OCI-M2 (cell line): ENCODE data around the gene CUL2.
"Not testable (repeated sequence)": the region's sequence is repeated elsewhere in the genome, so short reads cannot be mapped to it uniquely, and the experiment has no call there.

Experiments
- DNase-seq: peaks from one replicate; lab custom pipeline; 2025; ENCODE audit not compliant: unreplicated experiment; lab: John Stamatoyannopoulos, UW

Gene CUL2

DNA sequence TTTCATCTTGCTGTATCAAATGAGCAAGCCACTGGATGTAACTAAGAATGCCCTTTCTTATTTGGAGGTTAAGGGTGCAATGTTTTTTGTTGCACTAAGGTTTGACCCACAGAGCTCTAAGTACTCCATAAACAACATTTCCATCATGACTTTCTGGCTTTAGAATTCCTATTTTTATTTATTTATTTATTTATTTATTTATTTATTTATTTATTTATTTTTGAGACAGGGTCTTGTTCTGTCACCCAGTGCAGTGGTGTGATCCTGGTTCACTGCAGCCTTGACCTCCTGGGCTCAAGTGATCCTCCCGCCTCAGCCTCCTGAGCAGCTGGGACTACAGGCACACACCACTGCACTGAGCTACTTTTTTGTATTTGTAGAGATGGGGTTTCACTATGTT is 9.9 kb downstream of the CUL2 start:
- DNase-seq = not testable (repeated sequence)

DNA sequence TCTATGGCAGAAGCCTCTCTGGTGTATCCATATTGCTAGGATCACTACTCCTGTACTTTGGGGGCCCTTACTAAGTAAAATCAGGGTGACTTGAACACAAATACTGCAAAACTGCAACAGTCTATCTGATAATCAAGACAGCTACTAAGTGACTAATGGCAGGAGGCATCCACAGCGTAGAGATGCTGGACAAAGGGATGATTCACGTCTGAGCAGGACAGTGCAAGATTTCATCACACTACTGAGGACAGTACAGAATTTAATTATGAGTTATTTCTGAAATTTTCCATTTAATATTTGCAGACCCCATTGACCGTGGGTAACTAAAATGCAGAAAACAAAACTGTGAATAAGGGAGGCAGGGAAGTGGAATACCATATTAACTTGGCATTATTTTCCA is 10.4 kb downstream of the CUL2 start:
- DNase-seq = no peak

DNA sequence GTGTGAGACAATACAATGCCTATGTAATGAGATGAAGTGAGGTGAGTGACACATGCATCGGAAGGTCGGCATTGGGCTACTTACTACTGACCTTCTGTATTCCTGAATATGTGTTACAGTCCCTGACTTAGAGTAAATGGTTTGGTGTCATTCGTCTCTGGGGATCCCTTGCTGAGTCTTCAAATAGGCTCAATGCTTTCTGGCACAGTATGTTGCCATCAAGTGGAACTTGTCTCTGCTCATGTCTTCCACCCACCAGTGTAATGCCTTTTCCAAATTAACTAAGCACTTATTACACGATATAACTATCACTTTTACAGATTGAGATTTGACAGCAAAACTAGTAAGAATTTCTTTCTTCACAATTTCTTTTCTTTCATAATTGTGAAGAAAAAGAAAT is 10.9 kb downstream of the CUL2 start:
- no peak for DNase-seq

DNA sequence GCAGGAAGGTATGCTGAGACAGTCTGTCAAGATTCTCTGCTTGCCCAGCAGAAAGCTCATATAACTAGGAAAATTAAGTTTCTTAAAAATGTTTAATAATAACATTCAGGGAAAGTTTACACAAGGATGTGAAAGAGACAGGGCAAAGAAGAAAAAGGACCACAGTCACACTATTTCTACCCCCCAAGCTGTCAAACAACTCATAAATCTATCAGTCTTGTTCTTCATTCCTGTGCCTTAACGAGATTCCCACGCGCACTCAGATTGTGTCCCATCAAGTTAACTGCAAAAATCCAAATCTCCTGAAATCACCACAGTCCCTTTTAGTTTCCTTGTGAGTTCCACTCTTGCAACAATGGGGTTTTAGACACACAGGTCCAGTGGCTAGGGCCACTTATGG is 14.9 kb downstream of the CUL2 start:
- DNase-seq = no peak

DNA sequence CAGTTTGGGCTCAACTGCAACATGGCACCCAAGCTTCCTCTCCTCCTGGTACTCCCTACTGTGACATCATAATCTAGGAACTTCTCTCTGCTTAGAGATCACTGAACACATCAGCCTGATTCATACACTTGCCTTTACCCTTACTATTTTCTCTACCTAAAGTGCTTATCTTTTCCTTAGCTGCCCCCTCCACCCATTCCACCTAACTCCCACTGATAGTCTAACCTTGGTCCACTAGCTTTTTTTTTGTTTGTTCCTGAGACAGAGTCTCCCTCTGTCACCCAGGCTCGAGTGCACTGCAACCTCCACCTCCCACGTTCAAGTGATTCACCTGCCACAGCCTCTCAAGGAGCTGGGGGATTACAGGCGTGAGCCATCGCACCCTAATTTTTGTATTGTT is 15.9 kb downstream of the CUL2 start:
- no peak for DNase-seq

DNA sequence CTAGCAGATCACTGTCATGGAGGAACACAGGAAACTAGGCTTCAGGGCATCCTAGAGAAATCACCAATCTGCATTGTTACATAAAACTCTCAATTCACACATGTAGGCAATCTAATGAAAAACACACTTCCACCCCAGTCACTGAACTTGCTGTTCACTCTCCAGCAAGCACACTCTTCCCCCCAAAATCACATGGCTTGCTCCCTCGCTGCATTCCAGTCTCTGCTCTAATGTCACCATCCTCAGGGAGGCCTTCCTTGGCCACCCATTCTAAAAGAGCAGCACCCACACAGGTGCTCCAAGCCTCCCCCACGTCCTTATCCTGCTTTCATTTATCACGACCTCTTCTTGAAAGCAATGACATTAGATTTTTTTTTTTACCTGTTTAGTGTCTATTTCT is 19.6 kb downstream of the CUL2 start:
- no peak for DNase-seq

DNA sequence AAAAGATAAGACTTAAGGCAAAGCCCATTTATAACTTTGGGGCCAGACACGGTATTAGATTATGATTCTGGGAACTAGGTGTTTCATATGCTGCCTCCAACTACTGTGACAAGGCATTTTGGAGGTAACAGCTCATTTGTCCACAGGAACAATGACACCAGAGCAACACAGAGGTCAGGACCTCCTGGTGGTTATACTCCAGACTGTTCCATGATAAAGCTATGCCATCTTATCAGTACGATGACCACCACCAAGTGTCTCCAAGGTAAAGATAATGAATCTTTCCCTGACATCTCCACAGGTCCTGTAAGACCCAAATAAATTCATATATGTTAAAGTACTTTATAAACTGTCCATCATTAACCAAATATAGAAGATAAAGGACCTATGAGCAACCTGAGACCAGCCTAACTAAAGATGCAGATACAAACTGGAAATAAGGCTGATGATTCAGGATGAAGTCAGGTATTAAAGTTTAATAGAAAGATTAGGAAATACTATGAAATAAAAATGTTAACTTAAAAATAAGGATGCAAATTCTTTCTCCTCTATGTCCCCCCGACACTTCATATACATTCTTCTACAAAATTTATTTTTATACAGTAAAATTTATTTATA is 26.2 kb downstream of the CUL2 start:
- DNase-seq = no peak

DNA sequence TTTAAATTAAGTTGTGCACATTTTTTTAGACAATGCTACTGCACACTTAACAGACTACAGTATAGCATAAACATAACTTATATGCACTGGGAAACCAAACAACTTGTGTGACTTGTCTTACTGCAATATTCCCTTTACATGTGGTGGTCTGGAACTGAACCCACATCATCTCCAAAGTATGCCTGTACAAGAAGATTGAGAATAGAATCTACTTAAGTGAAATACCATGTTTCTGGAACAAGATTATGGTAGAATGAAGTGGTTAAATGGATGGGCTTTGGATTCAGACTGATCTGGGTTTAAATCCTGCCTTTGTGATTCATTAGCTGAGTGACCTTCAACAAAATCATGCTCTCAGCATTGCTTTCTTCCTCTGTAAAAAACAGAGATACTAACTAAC is 30.7 kb downstream of the CUL2 start:
- DNase-seq = no peak

DNA sequence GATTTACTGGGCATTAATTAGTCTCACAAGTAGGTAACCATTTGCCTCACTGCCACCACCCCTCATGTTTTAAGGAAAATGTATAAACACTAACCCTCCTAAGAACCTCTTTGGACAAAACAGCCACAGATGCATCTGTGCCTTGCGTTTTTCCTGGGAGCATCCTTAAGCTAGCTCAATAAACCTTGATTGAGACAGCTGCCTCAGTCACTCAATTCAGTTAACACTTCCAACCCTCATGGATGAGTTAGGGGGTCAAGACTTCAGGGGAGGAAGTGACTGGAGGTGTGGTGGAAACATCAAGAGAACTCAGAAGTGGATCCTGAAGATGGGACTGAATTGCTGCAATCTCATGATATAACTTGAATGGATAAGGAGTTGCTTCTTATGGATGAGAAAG is 31.5 kb downstream of the CUL2 start:
- DNase-seq = no peak

DNA sequence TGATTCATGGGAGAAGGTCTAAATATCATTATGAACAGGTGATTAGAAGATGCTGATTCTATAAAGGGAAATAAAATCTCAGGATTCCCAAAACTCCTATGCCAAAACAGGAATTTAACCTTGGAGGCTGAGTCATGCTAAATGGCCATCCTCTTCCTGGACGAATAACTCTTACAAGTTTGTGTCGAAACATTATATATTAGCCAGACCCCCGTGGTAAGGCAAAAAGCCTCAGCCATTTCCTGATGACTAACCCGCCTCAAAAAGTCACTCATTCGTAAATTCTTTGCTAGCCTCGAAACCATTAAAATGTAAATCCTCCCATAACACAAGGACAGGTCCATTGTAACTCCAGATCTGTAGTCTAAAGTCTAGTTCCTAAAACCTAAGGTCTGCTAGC is 32.0 kb downstream of the CUL2 start:
- no peak for DNase-seq

DNA sequence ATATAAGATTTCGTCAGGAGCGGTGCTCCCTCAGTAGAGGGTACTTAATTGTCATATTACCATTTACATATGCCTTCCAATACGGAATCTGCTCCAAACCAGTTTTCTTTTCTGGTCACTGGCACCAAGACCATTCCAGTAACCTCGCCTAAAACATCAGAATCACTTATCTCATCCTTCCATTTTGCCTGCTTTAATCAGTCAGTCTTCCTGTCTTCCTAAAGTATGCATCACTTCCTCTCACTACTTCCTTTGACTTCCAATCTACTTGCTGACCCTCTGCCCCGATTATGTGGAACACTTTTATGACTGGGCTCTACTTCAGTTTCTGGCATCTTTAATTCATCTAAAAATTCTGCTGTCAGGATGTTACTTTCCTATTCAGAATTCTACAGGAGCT is 33.5 kb downstream of the CUL2 start:
- DNase-seq = no peak

DNA sequence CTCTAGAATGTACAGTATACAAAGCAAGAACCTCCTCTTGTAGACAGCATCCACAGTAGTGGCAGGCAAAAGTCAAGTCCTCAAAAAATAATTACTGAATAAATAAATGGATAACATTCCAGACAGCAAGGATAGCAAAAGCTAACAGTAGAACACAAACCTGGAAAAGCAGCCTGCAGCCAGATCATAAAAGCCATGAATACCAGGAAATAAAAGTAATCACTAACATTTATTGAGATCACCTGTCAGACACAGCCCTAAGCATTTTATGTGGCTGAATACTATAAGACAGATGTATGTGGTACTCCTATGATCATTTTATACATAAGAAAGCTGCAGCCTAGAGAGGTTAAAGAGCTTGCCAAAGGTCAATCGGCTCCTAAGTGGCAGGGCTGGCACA is 34.0 kb downstream of the CUL2 start:
- DNase-seq = no peak

DNA sequence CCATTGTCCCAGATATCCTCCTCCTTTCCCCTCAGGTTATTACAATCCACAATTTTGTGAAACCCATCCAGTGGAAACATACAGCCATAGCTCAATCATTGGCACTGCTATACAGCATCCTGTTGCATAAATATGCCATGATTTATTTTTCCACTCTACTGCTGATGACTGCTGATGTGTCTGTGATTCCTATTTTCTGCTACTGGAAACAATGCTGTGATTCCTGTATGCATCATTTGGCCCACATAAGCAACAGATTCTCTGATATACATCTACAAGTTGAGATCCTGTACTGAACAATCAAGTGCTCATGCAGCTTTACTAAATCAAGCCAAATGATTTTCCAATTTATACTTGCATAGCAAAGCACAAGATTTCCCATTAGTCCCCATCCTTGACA is 39.6 kb downstream of the CUL2 start:
- no peak for DNase-seq

DNA sequence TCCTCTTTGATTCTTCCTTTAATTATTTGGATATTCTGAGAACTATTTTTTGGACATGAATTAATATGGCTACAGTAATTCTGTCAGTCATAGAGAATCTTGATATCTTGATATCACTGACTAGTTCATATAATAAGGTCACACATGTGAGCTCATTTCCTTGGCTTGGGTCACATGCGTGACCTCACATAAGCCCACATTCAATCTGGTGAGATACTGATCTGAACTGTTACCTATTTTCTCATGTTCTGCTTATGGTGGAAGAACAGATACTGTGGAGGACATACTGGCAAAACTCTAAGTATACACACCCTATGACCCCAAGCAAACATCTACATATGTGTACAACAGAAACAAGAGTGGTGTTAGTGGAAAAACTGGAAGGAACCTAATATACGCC is 44.1 kb downstream of the CUL2 start:
- no peak for DNase-seq

DNA sequence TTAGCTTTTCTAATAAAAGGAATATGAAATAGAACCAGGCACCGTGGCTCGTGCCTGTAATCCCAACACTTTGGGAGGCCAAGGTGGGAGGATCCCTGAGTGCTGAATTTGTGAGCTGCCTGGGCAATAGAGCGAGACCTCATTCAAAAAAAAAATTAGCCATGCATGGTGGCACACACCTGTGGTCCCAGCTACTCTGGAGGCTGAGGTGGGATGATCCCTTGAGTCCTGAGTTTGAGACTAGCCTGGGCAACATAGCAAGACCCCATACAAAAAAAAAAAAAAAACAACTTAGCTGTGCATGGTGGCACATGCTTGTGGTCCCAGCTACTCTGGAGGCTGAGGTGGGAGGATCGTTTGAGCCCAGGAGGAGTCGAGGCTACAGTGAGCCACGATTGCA is 44.9 kb downstream of the CUL2 start:
- DNase-seq = not testable (repeated sequence)

DNA sequence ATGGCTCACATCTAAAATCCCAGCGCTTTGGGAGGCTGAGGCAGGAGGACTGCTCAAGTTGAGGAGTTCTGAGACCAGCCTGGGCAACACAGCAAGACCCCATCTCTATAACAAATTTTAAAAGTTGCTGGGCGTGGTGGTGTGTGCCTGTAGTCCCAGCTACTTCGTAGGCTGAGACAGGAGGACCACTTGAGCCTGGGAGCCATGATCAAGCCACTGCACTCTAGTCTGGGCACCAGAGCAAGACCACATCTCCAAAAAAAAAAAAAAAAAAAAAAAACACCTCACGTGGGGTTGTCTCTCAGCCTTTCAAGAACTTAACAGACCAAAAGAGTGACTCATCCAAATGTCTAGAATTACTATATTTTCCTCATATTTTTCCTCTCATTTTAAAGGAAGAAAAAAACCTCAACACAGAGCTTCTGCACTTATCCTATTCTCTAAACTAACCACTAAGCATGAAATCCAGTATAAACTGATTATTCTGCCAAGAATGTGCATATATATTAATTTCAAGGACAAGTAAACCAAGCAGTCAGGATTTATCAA is 46.3 kb downstream of the CUL2 start:
- no peak for DNase-seq

DNA sequence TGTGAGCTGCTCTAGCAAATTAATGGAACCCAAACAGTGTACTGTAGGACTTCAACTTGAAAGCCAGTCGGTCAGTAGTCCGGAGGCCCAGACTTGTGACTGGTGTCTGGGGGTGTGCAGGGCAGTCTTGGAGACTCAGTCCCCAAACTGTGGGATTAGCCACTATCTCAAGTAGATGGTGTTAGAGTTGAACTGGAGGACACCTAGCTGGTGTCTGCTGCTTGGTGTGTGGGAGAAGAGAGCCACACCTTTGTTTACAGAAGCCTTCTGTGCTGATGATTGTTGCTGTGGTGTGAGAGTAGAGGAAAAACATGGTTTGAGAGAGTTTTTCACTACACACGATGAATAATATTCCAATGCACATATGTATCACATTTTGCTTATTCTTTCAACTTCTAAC is 47.4 kb downstream of the CUL2 start:
- DNase-seq = no peak

DNA sequence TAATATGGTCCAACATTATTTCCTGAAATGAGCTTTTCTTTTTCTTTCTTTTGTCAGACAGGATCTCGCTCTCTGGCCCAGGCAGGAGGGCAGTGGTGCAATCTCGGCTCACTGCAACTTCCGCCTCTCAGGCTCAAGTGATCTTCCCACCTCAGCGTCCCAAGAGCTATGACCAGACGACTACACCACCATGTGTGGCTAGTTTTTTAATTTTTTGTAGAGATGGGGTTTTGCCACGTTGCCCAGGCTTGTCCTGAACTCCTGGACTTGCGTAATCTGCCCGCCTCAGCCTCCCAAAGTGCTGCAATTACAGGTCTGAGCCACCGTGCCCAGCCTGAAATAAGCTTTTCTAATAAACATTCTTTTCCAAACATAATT is 48.6 kb downstream of the CUL2 start:
- no peak for DNase-seq

DNA sequence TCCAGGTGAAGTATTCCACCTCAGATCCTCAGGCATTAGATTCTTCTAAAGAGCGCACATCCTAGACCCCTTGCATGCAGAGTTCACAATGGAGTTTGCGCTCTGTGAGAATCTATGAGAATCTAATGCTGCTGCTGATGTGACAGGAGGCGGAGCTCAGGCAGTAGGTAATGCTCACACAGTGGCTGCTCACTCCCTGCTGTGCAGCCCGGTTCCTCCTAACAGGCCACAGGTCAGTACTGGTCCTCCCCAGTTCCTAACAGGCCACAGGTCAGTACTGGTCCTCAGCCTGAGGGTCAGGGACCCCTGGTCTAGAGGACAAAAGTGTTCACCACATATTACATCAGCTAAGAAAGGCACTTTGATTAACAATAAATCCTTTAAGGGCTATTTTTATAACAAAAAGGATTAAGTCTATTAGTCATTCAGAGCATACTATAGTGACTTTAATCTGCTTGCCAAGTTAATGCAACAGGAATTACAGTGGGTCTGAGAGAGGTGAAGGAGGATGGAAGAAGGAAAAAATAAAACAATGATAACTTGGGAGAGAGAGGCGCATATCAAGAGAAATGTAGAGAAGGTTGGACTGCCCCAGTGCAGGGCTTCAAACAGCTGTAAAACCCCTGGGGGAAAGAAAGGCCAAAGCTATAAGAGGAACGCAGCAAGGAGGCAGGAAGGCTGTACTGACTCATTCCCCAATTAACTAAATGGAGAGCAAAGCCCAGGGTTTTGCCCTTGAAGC is 49.2 kb downstream of the CUL2 start:
- DNase-seq = no peak

DNA sequence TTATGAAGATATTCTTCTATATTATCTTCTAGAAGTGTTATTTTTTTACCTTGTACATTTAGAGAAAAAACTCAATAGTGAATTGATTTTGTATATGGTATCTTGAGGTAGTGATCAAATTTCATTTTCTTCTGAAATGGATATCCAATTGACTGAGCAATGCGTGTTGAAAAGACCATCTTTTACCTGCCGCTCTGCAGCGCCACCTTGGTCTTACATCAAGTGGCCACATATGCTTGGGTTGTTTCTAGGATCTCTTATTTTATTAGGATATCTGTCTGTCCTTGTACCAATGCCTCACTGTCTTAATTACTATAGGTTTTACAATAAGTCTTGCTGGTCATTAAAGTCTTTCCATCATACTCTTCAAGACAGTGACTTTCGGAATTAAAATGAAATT is 53.0 kb downstream of the CUL2 start:
- DNase-seq = no peak

DNA sequence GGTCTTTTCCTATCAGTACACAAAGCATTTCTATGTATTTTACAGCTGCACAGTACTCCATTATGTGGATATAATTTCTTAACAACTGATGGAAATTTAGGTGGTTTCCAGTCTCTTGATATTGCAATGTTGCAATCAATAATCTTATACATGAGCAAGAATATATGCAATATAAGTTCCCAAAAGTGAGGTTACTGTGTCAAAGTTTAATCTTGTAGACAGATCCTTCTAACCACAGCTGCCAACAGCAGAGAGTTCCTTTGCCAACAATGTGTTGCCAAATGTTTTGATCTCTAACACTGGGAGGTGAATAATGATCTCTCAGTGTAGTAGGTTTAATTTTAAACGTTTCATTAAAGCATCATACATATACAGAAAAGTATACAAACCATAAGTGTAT is 54.5 kb downstream of the CUL2 start:
- no peak for DNase-seq

DNA sequence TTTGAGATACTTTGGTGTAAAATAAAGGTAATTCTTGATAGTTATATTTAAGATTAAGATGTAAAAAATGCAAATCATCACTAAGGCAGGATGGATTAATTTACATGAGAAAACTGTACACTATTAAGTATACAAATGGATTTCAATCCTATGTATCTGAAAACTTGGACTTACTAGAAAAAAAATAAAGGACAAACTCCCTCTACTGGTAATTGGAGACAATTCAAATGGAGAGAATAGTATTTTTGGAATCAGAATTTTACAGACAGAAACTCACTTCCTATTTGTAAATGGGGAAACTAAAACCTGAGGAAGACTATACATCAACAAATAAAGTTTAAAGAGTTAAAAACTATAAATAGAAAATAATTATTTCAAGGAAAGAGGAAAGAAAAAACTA is 62.6 kb downstream of the CUL2 start:
- no peak for DNase-seq

DNA sequence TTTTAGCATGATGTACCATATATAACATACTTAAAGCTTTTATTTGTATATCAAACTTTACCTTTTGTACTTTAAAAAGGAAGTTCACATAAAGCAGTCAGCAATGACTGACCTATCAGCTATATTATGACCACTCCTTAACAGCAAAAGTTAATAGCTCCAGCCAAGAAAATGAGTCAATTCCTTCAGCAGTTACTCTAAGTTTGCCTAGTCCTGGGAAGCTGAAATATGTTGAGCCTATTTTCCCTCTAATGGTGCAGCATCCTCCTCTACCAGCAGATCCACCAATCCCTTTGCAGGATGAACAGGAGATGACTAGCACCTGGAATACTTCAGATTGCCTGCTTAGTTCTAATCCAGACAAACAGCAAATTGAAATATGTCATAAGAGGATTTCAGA is 64.2 kb downstream of the CUL2 start:
- no peak for DNase-seq
